ENCODE measurements around the gene RNF207.
A peak's percentile ranks its signal among the peaks of the same experiment; 100 is the strongest.

RNF207 gene

DNA sequence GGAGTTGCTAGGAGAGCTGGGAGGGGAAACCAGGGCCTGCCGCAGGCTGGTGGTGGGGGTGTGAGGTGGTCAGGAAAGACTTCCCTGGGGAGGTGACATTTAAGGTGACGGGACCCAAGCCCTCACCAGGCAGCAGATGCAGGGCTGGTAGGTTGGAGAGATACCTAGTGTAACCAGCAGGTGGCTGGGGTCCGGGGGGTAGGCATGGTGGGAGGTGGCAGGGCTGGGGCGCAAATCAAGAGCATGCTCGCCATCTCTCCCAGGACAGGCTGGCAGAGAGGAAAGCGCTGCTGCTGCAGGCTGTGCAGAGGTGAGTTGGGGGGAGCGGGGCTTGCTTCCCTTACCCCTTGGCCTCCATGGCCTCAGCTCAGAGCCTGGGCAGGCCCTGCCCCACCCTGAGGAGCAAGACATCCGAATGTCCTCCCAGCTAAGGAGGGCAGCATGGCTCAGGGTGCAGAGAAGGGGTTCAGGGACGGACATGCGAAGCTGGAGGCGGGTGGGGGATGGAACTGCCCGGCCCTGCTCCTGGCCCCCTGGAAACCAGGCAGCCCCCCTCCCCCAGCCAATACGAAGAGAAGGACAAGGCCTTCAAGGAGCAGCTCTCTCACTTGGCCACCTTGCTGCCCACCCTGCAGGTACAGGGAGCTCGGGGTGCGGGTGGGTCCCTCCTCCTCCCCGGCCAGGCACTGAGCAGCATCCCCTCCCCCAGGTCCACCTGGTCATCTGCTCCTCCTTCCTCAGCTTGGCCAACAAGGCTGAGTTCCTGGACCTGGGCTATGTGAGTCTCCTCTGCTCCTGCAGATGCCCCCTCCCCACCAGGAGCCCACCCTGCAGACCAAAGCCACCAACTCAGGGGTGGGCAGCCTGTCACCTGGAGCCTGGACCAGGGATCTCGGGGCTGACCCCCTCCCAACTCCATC lies 4.0 kb downstream of the RNF207 start:
- Histone ChIP-seq H3K4me3 (replicated peaks; ENCODE audit: insufficient read depth, low read length) (peak overlapping the region; percentile 44), H3K27ac (replicated peaks) (no peak overlapping the region), H3K27me3 (ENCODE audit: insufficient read depth, poor library complexity, severe bottlenecking) (peaks cover 20% of the 10 kb centered on the region)
- TF ChIP-seq, protein P1, sequence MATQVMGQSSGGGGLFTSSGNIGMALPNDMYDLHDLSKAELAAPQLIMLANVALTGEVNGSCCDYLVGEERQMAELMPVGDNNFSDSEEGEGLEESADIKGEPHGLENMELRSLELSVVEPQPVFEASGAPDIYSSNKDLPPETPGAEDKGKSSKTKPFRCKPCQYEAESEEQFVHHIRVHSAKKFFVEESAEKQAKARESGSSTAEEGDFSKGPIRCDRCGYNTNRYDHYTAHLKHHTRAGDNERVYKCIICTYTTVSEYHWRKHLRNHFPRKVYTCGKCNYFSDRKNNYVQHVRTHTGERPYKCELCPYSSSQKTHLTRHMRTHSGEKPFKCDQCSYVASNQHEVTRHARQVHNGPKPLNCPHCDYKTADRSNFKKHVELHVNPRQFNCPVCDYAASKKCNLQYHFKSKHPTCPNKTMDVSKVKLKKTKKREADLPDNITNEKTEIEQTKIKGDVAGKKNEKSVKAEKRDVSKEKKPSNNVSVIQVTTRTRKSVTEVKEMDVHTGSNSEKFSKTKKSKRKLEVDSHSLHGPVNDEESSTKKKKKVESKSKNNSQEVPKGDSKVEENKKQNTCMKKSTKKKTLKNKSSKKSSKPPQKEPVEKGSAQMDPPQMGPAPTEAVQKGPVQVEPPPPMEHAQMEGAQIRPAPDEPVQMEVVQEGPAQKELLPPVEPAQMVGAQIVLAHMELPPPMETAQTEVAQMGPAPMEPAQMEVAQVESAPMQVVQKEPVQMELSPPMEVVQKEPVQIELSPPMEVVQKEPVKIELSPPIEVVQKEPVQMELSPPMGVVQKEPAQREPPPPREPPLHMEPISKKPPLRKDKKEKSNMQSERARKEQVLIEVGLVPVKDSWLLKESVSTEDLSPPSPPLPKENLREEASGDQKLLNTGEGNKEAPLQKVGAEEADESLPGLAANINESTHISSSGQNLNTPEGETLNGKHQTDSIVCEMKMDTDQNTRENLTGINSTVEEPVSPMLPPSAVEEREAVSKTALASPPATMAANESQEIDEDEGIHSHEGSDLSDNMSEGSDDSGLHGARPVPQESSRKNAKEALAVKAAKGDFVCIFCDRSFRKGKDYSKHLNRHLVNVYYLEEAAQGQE (IDR thresholded peaks at IDR 0.05; ENCODE audit: insufficient replicate concordance, low read depth) = no peak
- TF ChIP-seq, protein P2, sequence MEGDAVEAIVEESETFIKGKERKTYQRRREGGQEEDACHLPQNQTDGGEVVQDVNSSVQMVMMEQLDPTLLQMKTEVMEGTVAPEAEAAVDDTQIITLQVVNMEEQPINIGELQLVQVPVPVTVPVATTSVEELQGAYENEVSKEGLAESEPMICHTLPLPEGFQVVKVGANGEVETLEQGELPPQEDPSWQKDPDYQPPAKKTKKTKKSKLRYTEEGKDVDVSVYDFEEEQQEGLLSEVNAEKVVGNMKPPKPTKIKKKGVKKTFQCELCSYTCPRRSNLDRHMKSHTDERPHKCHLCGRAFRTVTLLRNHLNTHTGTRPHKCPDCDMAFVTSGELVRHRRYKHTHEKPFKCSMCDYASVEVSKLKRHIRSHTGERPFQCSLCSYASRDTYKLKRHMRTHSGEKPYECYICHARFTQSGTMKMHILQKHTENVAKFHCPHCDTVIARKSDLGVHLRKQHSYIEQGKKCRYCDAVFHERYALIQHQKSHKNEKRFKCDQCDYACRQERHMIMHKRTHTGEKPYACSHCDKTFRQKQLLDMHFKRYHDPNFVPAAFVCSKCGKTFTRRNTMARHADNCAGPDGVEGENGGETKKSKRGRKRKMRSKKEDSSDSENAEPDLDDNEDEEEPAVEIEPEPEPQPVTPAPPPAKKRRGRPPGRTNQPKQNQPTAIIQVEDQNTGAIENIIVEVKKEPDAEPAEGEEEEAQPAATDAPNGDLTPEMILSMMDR (IDR thresholded peaks at IDR 0.05; ENCODE audit: insufficient read depth, low read length) = no peak
- TF ChIP-seq POLR2AphosphoS5 (IDR thresholded peaks at IDR 0.05; ENCODE audit: low read depth) = no peak
- TF ChIP-seq SPI1 (IDR thresholded peaks at IDR 0.05; ENCODE audit: borderline replicate concordance, low read depth) = no peak
- no peak for TF ChIP-seq GABPA (IDR thresholded peaks at IDR 0.05; ENCODE audit: low read depth)
- DNase-seq (ENCODE audit: low read depth in 1 of 2, low spot score in 1 of 2) = peak in 1 of 2 experiments; percentile 17

DNA sequence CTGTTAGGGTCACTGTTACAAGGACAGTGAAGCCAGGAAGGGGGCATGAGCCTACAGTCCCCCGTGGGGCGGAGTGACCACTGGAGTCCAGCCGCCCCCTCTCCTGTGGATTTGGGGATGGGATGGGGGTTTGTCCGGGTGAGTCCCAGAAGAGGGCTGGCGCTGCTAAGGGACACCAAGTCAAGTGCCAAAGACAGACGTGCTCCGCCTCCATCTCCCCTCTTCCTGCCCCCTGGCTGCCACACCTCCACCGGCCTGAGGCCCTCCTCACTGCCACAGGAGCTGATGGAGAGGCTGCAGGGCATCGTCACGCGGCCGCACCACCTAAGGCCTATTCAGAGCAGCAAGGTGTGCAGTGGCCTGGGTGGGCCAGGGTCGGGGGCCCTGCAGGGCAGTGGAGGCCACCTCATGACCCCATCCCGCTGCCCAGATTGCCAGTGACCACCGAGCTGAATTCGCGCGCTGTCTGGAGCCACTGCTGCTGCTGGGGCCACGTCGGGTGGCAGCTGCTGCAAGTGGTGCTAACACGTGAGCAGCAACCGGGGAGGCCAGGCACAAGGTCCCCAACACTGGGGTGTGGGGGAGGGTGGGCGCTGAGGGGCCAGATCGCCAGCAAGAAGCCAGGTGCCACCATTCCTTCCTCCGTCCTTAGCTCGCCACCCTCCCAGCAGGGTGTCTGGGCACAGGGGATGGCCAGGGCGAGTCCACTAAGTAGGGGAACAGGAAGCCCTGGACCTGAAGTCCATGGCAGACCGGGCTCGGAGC lies 4.9 kb downstream of the RNF207 start:
- DNase-seq (ENCODE audit: low read depth in 1 of 2, low spot score in 1 of 2) = no peak
- peaks cover 17% of the 10 kb centered on the region for H3K27me3 ChIP-seq (ENCODE audit: insufficient read depth, poor library complexity, severe bottlenecking)
- TF ChIP-seq POLR2AphosphoS5 (IDR thresholded peaks at IDR 0.05; ENCODE audit: low read depth) (no peak), SPI1 (IDR thresholded peaks at IDR 0.05; ENCODE audit: borderline replicate concordance, low read depth) (no peak), GABPA (IDR thresholded peaks at IDR 0.05; ENCODE audit: low read depth) (no peak)
- TF ChIP-seq, protein P1 (IDR thresholded peaks at IDR 0.05; ENCODE audit: insufficient replicate concordance, low read depth) = no peak
- TF ChIP-seq, protein P2 (IDR thresholded peaks at IDR 0.05; ENCODE audit: insufficient read depth, low read length) = no peak

GRCh38 chr1:6211731-6212130 lies 5.8 kb downstream of the RNF207 start:
- DNase-seq (ENCODE audit: low read depth in 1 of 2, low spot score in 1 of 2) = no peak
- Histone ChIP-seq H3K4me3 (replicated peaks; ENCODE audit: insufficient read depth, low read length) (no peak overlapping the region), H3K27me3 (ENCODE audit: insufficient read depth, poor library complexity, severe bottlenecking) (peaks cover 8% of the 10 kb centered on the region), H3K27ac (replicated peaks) (no peak overlapping the region)
- no peak for TF ChIP-seq GABPA (IDR thresholded peaks at IDR 0.05; ENCODE audit: low read depth)
- TF ChIP-seq, protein P2 (IDR thresholded peaks at IDR 0.05; ENCODE audit: insufficient read depth, low read length) = no peak
- TF ChIP-seq, protein P1 (IDR thresholded peaks at IDR 0.05; ENCODE audit: insufficient replicate concordance, low read depth) = no peak
- no peak for TF ChIP-seq POLR2AphosphoS5 (IDR thresholded peaks at IDR 0.05; ENCODE audit: low read depth)
- TF ChIP-seq SPI1 (IDR thresholded peaks at IDR 0.05; ENCODE audit: borderline replicate concordance, low read depth) = no peak

More for the DNA sequence above, 4.9 kb downstream of the RNF207 start:
- Histone ChIP-seq H3K4me3 (replicated peaks; ENCODE audit: insufficient read depth, low read length) (no peak overlapping the region), H3K27ac (replicated peaks) (no peak overlapping the region)
